Right renal pelvis (tissue), 4 donors: ENCODE measurements around the gene DISP3. TPM values are rescaled to one million over a fixed set of nuclear protein-coding genes. Genes with fewer than 3 reads are reported as not detected.

Experiments used
- DNase-seq, 4 donors: peaks; one replicate each; pipeline ENCODE4 v3.0.0-alpha.2; 2013; ENCODE audit warnings: low read depth in 4 of 4, low spot score in 3 of 4, missing footprints in 1 of 4
- polyA plus RNA-seq, 4 donors: library from polyadenylated mRNA; unstranded; fragments of 120-200 nt; gene quantifications; one replicate each; pipeline ENCODE4 v1.2.1, GENCODE V29; 2013; ENCODE audit not compliant: insufficient read length in 4 of 4

DISP3 gene, protein sequence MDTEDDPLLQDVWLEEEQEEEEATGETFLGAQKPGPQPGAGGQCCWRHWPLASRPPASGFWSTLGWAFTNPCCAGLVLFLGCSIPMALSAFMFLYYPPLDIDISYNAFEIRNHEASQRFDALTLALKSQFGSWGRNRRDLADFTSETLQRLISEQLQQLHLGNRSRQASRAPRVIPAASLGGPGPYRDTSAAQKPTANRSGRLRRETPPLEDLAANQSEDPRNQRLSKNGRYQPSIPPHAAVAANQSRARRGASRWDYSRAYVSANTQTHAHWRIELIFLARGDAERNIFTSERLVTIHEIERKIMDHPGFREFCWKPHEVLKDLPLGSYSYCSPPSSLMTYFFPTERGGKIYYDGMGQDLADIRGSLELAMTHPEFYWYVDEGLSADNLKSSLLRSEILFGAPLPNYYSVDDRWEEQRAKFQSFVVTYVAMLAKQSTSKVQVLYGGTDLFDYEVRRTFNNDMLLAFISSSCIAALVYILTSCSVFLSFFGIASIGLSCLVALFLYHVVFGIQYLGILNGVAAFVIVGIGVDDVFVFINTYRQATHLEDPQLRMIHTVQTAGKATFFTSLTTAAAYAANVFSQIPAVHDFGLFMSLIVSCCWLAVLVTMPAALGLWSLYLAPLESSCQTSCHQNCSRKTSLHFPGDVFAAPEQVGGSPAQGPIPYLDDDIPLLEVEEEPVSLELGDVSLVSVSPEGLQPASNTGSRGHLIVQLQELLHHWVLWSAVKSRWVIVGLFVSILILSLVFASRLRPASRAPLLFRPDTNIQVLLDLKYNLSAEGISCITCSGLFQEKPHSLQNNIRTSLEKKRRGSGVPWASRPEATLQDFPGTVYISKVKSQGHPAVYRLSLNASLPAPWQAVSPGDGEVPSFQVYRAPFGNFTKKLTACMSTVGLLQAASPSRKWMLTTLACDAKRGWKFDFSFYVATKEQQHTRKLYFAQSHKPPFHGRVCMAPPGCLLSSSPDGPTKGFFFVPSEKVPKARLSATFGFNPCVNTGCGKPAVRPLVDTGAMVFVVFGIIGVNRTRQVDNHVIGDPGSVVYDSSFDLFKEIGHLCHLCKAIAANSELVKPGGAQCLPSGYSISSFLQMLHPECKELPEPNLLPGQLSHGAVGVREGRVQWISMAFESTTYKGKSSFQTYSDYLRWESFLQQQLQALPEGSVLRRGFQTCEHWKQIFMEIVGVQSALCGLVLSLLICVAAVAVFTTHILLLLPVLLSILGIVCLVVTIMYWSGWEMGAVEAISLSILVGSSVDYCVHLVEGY (N-terminal part only)
- polyA plus RNA-seq: 1 to 10 TPM in 2 of 4 donors, under 1 TPM in 2; 0.80 to 1.8 (median 1.2) TPM

DNA sequence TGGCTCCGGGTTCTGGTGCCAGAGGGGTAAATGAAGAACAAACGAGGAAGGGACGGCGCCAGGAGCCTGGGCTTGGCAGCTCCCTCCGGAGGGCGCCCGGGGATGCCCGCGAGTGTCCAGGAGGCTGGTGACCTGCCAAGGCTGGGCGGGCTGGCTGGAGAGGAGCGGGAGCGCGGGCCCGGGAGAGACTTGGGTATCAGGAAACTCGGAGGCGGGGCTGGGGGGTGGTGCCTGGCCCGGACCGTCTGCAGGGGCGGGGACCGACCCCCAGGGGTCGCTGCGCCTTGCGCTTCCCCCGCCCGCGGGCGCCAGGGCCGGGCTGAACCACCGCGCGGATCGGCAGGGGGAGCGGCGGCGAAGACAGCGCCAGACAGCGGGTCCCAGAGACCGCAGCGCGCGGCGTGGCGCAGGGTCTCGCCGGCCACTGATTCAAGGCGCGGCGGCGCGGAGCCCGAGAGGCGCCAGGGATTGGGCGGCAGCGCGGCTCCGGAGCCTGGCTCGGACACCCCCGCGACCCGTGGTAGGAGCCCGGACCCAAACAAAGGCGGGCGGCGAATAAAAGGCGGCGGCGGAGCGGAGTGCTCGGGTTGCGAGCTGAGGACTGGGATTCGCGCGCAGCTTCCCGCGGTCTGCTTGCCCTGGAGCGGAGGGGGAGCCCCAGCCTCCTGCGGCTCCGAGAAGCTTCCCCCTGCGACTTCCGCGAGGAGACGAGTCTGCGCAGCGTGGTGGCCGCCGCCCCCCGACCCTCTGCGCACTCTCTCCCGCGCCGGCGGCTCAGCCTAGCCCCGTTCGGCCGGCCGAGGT is at the start of gene DISP3:
Gene DISP3, plus strand, starts transcription at position 585 of the 804 bp plus-strand sequence. CDS start 21,838 bp downstream, outside the sequence.
- peak; percentile 60 to 77 (median 68) for DNase-seq

GRCh38 chr1:11429226-11429625 is 49.7 kb upstream of the DISP3 start:
- no peak for DNase-seq

DNA sequence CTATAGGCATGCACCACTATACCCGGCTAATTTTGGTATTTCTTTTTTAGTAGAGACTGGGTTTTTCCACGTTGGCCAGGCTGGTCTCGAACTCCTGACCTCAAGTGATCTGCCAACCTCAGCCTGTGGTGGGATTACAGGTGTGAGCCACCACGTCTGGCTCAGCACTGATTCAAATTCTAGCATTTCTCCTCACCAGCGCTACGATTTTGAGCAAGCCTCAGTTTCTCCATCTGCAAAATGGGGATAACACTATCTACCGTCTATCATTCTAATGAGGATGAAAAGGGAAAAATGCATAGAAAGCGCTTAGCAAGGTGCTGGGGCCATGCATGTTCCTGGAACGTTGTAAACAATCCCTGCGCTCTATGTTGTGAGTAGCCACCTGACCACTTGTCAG is 49.0 kb upstream of the DISP3 start:
- no peak for DNase-seq

- DNase-seq: no peak
These were observed 46.9 kb upstream of the DISP3 start for GRCh38 chr1:11431941-11432507.

DNA sequence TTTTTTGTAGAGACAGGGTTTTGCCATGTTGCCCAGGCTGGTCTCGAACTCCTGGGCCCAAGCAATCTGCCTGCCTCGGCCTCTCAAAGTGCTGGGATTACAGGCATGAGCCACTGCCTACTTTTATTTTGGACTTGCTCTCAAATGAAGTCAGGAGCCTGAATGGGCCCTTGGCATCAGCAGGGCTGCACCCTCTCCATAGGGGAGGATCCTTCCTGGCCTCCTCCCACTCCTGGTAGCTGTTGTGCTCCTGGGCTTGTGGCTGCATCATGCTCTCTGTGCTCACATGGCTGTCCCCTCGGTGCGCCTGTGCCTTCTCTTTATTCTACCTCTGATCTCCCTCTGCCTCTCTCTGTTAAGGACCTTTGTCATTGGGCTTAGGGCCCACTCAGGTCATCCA is 46.4 kb upstream of the DISP3 start:
- DNase-seq: no peak

GRCh38 chr1:11434501-11434900 is 44.5 kb upstream of the DISP3 start:
- DNase-seq: no peak

DNA sequence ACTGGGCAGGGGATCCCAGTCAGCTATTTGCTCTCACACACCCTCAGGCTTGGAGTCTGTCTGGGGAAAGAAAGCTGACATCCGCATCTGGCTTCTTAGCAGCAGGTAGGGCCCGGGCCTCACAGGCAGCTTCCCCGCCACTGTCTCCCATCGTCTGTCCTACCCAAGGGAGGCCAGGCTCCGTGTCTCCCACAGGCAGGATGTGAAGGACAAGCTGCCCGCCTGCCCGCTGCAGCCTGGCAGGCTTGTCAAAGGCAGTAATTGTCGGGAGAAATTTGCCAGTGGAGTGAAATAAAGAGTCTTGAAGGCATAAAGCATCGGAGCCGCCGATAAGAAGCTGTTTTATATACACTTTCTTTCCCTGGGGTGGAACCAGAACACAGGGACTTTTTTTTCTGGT is 44.0 kb upstream of the DISP3 start:
- no peak for DNase-seq

DNA sequence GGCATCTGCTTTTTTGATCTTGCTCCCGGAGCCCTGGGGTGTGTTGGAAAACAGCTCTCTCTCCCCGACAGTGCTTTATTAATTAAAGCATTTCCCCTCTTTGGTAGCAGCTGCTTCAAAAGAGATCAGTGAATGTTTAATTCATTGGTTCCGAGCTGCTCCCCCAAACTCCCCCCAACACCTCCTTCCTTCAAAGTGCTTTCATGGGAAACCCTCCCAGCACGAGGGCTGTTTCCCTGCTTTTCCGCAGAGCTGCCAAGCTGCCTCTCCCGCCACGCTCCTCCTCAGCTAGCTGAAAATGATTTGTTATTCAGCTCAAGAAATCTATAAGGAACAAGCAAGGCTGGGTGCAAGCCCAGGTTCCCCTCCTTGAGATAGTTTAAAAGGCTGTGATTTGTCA is 40.0 kb upstream of the DISP3 start:
- no peak for DNase-seq

DNA sequence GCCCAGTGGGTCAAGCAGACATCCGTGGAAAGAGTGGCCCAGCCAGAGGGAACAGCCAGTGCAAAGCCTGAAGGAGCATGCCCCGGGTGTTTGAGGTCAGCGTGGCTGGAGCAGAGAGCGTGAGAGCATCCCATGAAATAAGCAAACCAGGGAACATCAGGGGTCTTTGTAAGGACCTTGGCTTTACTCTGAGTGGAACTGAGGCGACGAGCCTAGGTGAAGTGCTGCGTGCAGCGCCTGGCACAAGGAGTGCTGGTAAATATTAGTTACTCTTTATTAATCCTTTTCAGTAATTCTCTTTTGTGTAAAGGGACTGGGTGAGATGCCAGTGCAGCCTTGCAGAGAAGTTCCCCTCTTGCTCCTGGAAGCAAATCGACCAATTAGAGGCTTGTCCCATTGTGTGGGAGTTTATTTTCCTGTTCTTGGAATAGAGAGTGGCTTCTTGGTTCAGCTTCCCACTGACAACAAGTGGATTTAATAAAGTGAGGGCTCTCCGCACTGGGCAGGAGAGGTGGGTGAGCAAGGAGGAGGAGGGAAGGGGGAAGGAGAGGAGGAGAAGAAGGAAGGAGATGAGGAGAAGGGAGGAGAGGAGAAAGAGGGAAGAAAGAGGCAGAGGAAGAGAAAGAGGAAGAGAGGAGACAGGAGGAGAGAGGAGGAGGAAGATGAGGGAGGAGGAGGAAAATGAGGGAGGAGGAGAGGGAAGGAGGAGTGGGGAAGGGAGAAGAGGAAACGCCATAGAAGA is 37.6 kb upstream of the DISP3 start:
- no peak for DNase-seq

GRCh38 chr1:11443043-11443442 is 35.9 kb upstream of the DISP3 start:
- DNase-seq: no peak

- DNase-seq: no peak
These were observed 34.8 kb upstream of the DISP3 start for GRCh38 chr1:11443961-11444658.

GRCh38 chr1:11444907-11445306 is 34.0 kb upstream of the DISP3 start:
- no peak for DNase-seq

GRCh38 chr1:11447903-11448302 is 31.1 kb upstream of the DISP3 start:
- no peak for DNase-seq

- no peak for DNase-seq
These were observed 30.4 kb upstream of the DISP3 start for GRCh38 chr1:11448373-11449099.

GRCh38 chr1:11449100-11449403 is 29.9 kb upstream of the DISP3 start:
- DNase-seq: no peak

DNA sequence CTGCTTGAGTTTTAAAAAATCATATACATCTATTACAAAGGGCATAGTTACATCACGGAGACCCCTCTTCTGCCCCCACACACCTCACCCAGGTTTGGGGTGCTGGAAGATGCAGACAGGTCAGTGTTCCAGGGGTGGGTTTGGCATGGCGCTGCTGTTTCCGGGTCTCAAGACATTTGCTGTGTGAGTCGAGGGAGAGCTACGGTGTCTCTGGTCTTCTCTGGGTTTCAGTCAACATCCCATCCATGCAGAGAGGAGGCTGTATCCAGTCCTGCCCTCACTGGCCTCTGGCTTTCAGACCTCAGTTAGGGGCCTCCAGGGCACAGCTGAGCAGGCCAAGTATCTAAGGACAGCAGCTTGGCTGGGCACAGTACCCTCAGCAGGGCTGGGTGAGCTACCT is 28.6 kb upstream of the DISP3 start:
- DNase-seq: no peak

DNA sequence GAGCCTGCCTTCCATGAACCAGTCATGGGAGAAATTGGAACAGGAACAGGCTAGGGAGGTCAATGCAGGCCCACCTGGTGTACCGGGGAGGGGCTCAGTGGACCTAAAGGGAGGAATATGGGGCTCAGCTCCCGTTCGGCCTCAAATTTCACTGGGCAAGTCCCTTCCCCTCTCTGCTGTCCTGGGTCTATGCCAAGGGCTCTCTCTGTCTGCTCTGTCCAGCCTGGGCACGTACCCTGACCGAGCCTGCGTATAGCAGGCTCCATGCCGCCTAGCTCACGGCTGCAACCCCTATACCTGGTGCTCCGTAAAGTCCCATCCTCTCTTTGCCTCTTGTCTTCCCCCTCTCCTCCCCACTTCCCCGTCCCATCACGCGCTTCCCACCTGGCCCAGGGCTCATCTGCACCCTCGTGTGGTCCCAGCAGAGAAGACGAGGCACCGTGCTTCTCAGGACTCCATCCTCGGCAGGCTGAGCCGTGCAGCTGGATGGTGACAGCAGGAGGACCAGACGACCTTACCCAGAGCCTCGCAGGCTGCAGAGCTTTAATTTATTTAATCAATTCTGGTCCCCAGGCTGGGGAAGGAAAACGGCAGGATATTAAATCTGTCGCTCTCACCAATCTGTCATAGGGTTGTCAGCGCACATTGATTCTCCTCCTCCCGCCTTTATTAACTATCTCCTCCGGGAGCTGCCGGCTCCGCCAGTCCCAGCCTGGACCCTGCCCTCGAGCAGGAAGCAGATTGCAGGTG is 25.0 kb upstream of the DISP3 start:
- no peak for DNase-seq
